Measurements from ENCODE around the gene CEP170B. TPM values are rescaled to one million over a fixed set of nuclear protein-coding genes. Genes with fewer than 3 reads are reported as not detected.
A peak's percentile ranks its signal among the peaks of the same experiment; 100 is the strongest.

CEP170B gene
- total and polyA plus RNA-seq, 2 of the 13 experiments (the other 11 are each of a cell fraction or from before 2014, with no cell fraction given): 4.3 to 8.8 TPM

- no peak for TF ChIP-seq TFE3 (CRISPR knock-in tag; IDR thresholded peaks at IDR 0.05)
- TF ChIP-seq ZNF777 (CRISPR knock-in tag; IDR thresholded peaks at IDR 0.05): no peak
- TF ChIP-seq ZNF382 (CRISPR knock-in tag; IDR thresholded peaks at IDR 0.05; ENCODE audit: borderline replicate concordance): no peak
- TF ChIP-seq NR2F6 (IDR thresholded peaks at IDR 0.05): no peak
- 0 out of 2 replicates have a peak, but pooled peaks have one; percentile 40 for TF ChIP-seq NR2F6 (CRISPR knock-in tag; IDR thresholded peaks at IDR 0.05)
- no peak for TF ChIP-seq TRIM24 (CRISPR knock-in tag; IDR thresholded peaks at IDR 0.05)
- no peak for TF ChIP-seq CEBPZ (IDR thresholded peaks at IDR 0.05; ENCODE audit: low read length)
- TF ChIP-seq MLLT10 (CRISPR knock-in tag; IDR thresholded peaks at IDR 0.05): no peak
- no peak for TF ChIP-seq AHR (CRISPR knock-in tag; IDR thresholded peaks at IDR 0.05)
Measured at GRCh38 chr14:104897330-104898194, 32.5 kb downstream of the CEP170B start (continued).
